Femur (tissue), 1 donor: ENCODE results near the gene GUCY2F.
A peak's percentile ranks its signal among the peaks of the same experiment; 100 is the strongest.

Experiments used
- DNase-seq: peaks from one replicate; pipeline ENCODE4 v3.0.0-alpha.2; 2017

The GUCY2F gene

DNA sequence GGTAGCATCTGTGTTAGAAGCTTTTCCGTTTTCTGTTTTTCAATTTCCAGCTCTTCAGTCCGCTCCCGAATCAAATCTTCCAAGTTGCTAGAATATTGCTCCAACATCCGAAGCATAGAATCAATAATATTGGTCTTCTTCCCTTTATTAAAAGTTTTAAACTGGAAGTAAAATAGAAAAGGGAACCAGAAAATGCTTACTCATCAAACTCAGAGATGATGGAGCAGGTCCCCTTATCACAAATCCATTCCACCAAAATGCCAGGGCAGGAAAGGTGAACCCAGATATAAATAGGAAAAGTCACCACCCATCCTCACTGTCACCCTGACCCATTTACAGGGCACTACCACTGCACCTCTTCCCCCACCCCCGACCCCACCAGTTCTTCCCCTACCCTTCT is 89.0 kb downstream of the GUCY2F start:
- DNase-seq: no peak

DNA sequence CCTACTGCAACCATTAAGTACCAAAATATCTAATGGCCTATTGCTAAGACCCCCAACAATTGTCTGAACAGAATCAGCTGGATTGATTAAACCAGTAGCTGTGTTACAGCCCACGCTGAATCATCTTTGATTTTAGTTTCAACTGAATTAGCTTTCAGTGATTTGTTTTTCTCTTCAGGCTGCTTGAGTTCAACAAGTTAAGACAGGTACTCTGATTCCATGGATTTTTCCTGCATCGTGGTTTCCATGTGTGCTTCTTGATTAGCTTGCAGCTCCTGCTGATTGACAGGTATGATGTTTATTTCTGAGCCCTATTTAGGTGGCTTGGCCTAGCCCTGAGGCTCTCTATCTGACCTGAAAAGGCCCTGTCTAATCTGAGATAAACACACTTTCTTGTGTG is 91.3 kb downstream of the GUCY2F start:
- no peak for DNase-seq

GRCh38 chrX:109389917-109390316 is 92.0 kb downstream of the GUCY2F start:
- DNase-seq: no peak

- peak; percentile 28 for DNase-seq
Measured at GRCh38 chrX:109384699-109385098, 97.2 kb downstream of the GUCY2F start.

GRCh38 chrX:109382332-109382731 is 99.6 kb downstream of the GUCY2F start:
- no peak for DNase-seq

DNA sequence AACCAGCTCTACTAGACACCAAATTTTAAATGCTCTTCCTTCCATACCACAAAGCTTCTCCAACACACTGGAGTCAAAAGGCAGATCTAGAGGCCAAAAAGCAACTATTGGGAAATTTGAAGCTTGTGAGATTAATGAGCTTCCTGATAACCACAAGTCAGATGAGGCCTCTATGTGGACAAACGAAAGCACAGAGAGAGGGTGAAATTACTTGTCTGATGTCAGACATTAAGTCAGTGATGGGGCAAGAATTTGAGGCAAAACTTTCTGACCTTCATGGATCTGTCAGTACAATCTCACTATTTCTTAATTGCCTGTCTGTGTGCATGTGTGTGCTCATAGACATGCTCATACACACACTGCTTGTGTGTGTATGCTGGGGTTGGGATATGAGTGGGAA is 103.6 kb downstream of the GUCY2F start:
- no peak for DNase-seq

- no peak for DNase-seq
Measured at GRCh38 chrX:109374262-109374960, 107.5 kb downstream of the GUCY2F start.

GRCh38 chrX:109373468-109373867 is 108.4 kb downstream of the GUCY2F start:
- DNase-seq: no peak

- DNase-seq: no peak
Measured at GRCh38 chrX:109372716-109373115, 109.2 kb downstream of the GUCY2F start.

DNA sequence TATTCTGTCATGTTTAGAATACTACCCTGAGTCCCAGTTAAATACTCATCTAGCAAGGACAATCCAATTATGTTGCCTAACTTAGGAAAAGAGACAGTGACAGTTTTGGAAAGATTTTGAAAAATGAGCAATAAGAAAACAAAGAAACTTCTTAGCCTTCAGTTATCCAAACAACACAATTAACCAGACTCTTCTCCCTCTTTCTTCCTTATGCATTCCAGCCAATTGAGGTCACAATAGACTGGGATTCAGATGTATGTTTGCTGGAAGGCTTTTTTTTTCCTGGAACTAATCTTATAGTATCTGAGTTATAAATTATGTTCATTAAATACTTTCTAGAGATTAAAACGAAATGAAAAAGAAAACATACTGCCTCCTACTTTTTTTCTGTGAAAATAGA is 109.6 kb downstream of the GUCY2F start:
- no peak for DNase-seq

GRCh38 chrX:109362101-109362500 is 119.8 kb downstream of the GUCY2F start:
- no peak for DNase-seq

DNA sequence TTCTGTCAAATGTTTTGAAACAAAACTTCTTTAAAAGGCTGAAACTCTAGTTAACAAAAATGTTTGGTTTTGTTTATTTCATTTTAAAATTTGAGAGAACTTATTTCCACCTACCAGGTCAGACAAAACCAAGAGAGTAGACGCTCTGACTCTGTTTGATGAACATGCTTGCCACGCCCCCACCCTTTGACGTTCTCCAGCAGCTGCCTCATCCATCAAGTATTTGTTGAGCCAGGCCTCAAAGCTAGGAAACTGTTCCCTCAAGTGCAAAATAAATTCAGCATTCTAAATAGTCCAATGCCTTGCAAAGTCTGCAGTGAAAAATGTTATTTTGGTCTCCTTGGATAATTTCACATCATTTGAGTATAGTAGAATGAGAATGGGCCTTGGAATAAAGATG is 121.6 kb downstream of the GUCY2F start:
- DNase-seq: no peak

GRCh38 chrX:109357706-109358105 is 124.2 kb downstream of the GUCY2F start:
- DNase-seq: no peak

- DNase-seq: no peak
Measured at GRCh38 chrX:109356684-109357083, 125.2 kb downstream of the GUCY2F start.

GRCh38 chrX:109352066-109352588 is 129.8 kb downstream of the GUCY2F start:
- peak; percentile 58 for DNase-seq

GRCh38 chrX:109351557-109351956 is 130.3 kb downstream of the GUCY2F start:
- no peak for DNase-seq

GRCh38 chrX:109350551-109350950 is 131.3 kb downstream of the GUCY2F start:
- no peak for DNase-seq

GRCh38 chrX:109350051-109350450 is 131.8 kb downstream of the GUCY2F start:
- no peak for DNase-seq

GRCh38 chrX:109347632-109348031 is 134.3 kb downstream of the GUCY2F start:
- no peak for DNase-seq

- DNase-seq: no peak
Measured at GRCh38 chrX:109346491-109346890, 135.4 kb downstream of the GUCY2F start.

- no peak for DNase-seq
Measured at GRCh38 chrX:109345856-109346255, 136.0 kb downstream of the GUCY2F start.

DNA sequence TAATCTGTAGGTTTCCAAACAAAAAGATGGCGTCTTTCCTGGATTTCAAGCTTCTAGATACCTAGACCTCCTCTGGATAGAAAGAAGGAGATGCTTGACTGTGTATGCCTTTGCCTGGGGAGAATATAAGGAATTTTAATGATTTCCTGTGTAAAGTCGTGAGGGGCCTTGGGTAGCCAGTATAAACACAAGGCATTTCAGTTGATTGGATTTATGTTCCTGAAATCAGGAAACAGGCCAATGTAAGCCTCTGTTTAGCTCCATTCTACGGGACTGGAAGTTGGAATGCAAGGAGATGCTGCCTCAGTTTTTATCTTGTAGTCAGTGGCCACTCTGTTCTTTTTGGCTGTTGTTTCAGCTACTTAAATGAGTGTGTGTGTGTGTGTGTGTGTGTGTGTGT is 137.2 kb downstream of the GUCY2F start:
- DNase-seq: no peak

DNA sequence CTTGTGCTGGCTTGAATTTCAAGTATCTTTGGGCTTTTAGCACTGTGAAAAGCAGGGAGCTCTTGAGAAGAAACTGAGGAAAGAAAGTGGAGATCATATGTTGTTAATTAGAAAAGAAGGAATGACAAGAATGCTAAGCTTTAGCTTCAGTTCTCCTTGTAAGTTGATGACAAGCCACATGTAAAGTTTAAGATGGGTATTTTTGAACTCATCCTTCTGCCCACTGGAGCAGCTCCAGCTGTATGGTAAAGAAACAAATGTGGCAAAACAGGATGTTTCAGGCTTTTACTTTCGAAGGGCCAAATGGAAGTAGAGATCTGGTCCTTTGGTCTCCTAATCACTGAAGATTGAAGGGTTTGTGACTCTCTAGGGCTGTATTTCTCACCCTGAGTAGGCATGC is 137.8 kb downstream of the GUCY2F start:
- no peak for DNase-seq

DNA sequence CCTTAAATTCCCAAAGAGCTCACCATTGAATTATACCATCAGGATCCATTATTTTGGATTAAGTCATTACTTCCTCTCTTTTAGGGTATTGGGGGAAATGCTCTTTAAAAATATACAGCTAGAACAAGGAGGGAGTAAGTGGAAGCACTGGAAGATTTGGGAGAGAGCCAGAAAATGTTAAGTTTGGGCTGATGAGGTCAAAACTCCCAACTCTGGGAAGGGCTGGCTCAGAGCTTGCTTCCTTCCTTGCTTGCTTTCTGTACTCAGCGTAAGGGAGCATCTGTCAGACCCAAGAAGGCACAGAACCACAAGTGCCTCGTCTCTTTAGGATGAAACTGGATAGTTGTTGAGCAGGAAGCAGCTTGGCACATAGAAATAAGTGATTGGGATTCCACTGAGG is 138.2 kb downstream of the GUCY2F start:
- no peak for DNase-seq

DNA sequence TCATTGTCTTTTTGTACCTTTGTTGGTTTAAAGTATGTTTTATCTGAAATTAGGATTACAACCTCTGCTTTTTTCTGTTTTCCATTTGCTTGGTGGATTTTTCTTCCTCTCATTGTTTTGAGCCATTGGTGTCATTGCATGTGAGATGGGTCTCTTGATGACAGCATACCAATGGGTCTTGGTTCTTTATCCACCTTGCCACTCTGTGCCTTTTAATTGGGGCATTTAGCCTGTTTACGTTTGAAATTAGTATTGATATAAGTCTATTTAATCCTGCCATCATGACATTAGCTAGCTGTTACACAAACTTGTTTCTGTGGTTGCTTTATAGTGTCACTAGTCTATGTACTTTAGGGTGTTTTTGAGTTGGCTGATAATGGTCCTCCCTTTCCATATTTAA is 145.7 kb downstream of the GUCY2F start:
- DNase-seq: no peak
